RWPE2 (cell line): ENCODE measurements around the gene CCDC57.
A peak's percentile ranks its signal among the peaks of the same experiment; 100 is the strongest.

Source experiments
- ATAC-seq: fragments of 200-7000 bp; cut with Tn5 transposase; 3 replicates; pipeline ENCODE4 v1.9.1; 2021; ENCODE audit warnings: low read depth
- DNase-seq: peaks from one replicate; pipeline ENCODE4 v3.0.0-alpha.2; 2020; ENCODE audit warnings: low spot score
- H3K27ac ChIP-seq: fragments of 450-650 bp; 2 replicates; pipeline ENCODE4 v1.5.1; 2017; ENCODE audit warnings: mild to moderate bottlenecking; ENCODE audit not compliant: poor library complexity, severe bottlenecking
- H3K27me3 ChIP-seq: fragments of 250-450 bp; sonication (Bioruptor Pico); 2 replicates; pipeline ENCODE4 v1.5.1; 2021; ENCODE audit warnings: mild to moderate bottlenecking, moderate library complexity; ENCODE audit not compliant: insufficient read depth, poor library complexity, severe bottlenecking
- H3K36me3 ChIP-seq: fragments of 250-450 bp; sonication (Bioruptor Pico); 2 replicates; pipeline ENCODE4 v1.5.1; 2020; ENCODE audit warnings: low read depth, mild to moderate bottlenecking, moderate library complexity
- H3K4me1 ChIP-seq: fragments of 250-450 bp; sonication (Bioruptor Pico); 2 replicates; pipeline ENCODE4 v1.5.1; 2021; ENCODE audit warnings: mild to moderate bottlenecking, moderate library complexity; ENCODE audit not compliant: insufficient read depth, poor library complexity, severe bottlenecking
- H3K4me3 ChIP-seq: fragments of 250-450 bp; sonication (Bioruptor Pico); 2 replicates; pipeline ENCODE4 v1.5.1; 2021; ENCODE audit warnings: mild to moderate bottlenecking, moderate library complexity; ENCODE audit not compliant: severe bottlenecking
- H3K9me3 ChIP-seq: fragments of 250-450 bp; sonication (Bioruptor Pico); 2 replicates; pipeline ENCODE4 v1.5.1; 2021; ENCODE audit warnings: mild to moderate bottlenecking, moderate library complexity; ENCODE audit not compliant: severe bottlenecking
- CTCF ChIP-seq: fragments of 450-650 bp; IDR thresholded peaks from one replicate; pipeline ENCODE4 v1.5.1; 2017; ENCODE audit warnings: mild to moderate bottlenecking, moderate library complexity; ENCODE audit not compliant: poor library complexity, severe bottlenecking

Gene CCDC57

GRCh38 chr17:82242698-82242976 lies 30.0 kb upstream of the CCDC57 start:
- DNase-seq (peak; percentile 72), ATAC-seq (no peak)
- TF ChIP-seq CTCF: no peak
- H3K27ac ChIP-seq: peak overlapping the region; percentile 91
- H3K9me3 ChIP-seq: no peaks in the 10 kb centered on the region
- H3K4me1 ChIP-seq: peaks cover 72% of the 10 kb centered on the region
- peaks cover 74% of the 10 kb centered on the region for H3K36me3 ChIP-seq
- no peak overlapping the region for H3K4me3 ChIP-seq
- H3K27me3 ChIP-seq: no peaks in the 10 kb centered on the region

- ATAC-seq: peak; percentile 4
- Histone ChIP-seq H3K27ac (peak overlapping the region; percentile 91), H3K9me3 (no peaks in the 10 kb centered on the region)
These were observed 29.5 kb upstream of the CCDC57 start for GRCh38 chr17:82241926-82242697.

GRCh38 chr17:82241183-82241925 lies 28.7 kb upstream of the CCDC57 start:
- ATAC-seq (peak; percentile 56), DNase-seq (peak; percentile 98)
- H3K4me3 ChIP-seq: no peak overlapping the region
- peaks cover 76% of the 10 kb centered on the region for H3K36me3 ChIP-seq
- H3K27me3 ChIP-seq: no peaks in the 10 kb centered on the region
- peak overlapping the region; percentile 91 for H3K27ac ChIP-seq
- H3K4me1 ChIP-seq: peaks cover 72% of the 10 kb centered on the region
- TF ChIP-seq CTCF: no peak
- H3K9me3 ChIP-seq: no peaks in the 10 kb centered on the region

More at GRCh38 chr17:82241926-82242697, 29.5 kb upstream of the CCDC57 start:
- TF ChIP-seq CTCF: no peak
- no peaks in the 10 kb centered on the region for H3K27me3 ChIP-seq
- H3K4me1 ChIP-seq: peaks cover 72% of the 10 kb centered on the region
- peak; percentile 79 for DNase-seq
- no peak overlapping the region for H3K4me3 ChIP-seq
- peaks cover 74% of the 10 kb centered on the region for H3K36me3 ChIP-seq

GRCh38 chr17:82240506-82241182 lies 28.0 kb upstream of the CCDC57 start:
- no peak overlapping the region for H3K4me3 ChIP-seq
- H3K36me3 ChIP-seq: peaks cover 76% of the 10 kb centered on the region
- no peaks in the 10 kb centered on the region for H3K9me3 ChIP-seq
- ATAC-seq: no peak
- no peak for DNase-seq
- TF ChIP-seq CTCF: no peak
- peaks cover 74% of the 10 kb centered on the region for H3K4me1 ChIP-seq
- peak overlapping the region; percentile 91 for H3K27ac ChIP-seq
- H3K27me3 ChIP-seq: no peaks in the 10 kb centered on the region
